ENCODE results near the gene SMAD5.

Gene SMAD5

DNA sequence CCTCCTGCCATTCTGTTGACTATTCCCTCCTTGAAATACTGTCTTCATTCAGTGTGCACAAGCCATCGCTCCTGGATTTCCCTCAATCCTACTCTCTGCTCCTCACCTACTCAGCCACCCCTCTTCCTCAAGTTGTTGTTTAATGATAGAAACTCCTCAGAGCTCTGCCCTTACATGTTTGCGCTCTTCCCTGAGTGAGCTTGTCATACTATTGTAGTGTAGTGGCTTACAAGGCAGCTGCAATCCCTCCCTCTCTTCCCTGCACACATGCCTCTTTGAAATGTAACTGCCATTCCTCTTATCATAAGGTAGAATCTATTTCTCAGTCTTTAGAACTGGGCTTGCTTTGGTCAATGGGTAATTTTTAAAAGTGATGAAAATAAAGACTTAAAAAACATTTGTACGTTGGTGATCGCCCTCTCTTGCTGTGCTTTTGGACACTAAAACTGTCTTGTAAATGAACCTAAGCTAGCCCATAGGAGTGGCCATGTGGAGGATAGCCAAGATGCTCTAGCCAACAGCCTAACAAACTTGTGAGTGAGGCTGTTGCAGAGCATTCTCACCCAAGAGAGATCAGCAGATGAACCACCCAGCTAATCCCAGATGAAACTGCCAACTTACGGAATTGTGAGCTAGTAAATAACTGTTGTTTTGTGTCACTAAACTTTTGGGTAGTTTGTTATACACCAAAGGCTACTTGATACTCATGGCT is 18.1 kb upstream of the SMAD5 start:
- no peak overlapping the region for H3K4me3 ChIP-seq
- TF ChIP-seq, protein P1, sequence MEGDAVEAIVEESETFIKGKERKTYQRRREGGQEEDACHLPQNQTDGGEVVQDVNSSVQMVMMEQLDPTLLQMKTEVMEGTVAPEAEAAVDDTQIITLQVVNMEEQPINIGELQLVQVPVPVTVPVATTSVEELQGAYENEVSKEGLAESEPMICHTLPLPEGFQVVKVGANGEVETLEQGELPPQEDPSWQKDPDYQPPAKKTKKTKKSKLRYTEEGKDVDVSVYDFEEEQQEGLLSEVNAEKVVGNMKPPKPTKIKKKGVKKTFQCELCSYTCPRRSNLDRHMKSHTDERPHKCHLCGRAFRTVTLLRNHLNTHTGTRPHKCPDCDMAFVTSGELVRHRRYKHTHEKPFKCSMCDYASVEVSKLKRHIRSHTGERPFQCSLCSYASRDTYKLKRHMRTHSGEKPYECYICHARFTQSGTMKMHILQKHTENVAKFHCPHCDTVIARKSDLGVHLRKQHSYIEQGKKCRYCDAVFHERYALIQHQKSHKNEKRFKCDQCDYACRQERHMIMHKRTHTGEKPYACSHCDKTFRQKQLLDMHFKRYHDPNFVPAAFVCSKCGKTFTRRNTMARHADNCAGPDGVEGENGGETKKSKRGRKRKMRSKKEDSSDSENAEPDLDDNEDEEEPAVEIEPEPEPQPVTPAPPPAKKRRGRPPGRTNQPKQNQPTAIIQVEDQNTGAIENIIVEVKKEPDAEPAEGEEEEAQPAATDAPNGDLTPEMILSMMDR (IDR thresholded peaks at IDR 0.05), result no peak
- no peak for DNase-seq (ENCODE audit: low spot score)
- no peak overlapping the region for H3K27ac ChIP-seq

DNA sequence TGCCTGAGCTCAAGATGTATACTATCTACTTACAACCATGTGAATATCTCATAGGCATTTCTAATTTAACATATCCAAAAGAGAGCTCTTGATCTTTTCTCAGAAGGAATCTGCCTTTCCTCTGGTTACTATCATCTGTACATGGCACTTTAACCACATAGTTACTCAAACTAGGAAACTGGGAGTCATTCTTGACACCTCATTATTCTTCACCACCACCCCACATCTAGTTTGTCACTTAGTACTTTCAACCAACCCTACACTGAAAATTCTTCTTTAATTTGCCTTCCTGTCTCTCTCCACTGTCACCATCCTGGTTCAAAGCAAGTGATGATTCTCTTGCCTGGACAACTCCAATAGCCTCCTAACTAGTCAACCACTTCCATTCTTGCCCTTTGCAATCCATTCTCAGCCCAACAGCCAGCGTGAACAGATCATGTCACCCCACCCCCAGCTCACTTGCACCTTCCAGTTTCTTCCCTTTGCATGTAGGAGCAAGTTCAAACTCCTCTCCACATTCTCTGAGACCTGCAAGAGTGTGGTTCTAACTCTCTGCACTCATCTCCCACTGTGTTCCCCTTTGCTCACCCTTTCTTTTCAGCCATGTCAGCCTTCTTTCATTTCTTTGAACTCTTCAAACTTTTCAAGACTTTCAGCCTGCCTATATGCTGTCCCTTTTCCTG is 17.3 kb upstream of the SMAD5 start:
- H3K27ac ChIP-seq, result no peak overlapping the region
- DNase-seq (ENCODE audit: low spot score), result no peak
- H3K4me3 ChIP-seq, result no peak overlapping the region
- TF ChIP-seq, protein P1 (IDR thresholded peaks at IDR 0.05), result no peak

DNA sequence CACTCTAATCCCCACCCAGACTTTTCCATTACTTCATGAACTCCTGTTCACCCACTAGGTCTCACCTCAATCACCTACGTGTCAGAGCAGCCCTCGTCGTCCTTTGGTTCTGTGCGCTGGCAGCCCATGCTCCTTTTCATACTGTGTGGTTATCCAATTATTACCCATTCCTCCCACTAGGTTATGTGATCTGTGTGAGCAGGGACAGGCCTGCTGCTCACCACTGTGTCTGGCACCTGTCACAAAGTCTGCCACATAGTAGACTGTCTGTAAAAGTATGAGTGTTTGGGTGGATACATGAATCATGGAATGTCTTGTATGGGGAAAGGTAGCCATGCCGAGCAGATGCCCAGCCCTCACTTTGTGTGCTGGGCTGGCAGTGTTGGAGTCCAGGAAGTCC is 12.1 kb upstream of the SMAD5 start:
- Histone ChIP-seq H3K27ac (no peak overlapping the region), H3K4me3 (no peak overlapping the region)
- TF ChIP-seq, protein P1 (IDR thresholded peaks at IDR 0.05), result no peak
- DNase-seq (ENCODE audit: low spot score), result no peak

DNA sequence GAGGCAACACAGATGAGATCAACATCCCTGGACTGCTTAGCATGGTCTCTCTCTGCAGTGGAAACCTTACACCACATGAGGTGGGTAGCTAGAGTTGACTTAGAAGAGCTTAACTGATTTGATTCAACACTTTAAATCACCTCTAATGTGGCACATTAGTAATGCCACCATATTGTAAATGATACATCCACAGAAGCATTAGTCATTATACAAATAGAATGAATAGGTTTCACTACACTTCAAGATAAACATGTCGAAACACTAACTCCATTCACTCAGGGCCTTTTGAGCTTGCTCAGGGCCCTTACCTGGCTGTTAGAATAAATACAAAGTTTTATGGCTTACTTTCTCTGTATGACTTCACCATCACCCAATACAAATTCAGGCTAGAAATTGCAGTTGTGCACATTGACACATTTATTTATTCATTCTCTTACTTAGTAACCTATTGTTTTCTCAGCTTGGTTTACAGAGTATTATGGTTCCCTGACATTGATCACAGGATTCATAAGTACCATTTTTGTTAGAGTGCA is 9.3 kb upstream of the SMAD5 start:
- no peak overlapping the region for H3K4me3 ChIP-seq
- DNase-seq (ENCODE audit: low spot score), result no peak
- TF ChIP-seq, protein P1 (IDR thresholded peaks at IDR 0.05), result no peak
- no peak overlapping the region for H3K27ac ChIP-seq

GRCh38 chr5:136127560-136127959 is 5.1 kb upstream of the SMAD5 start:
- TF ChIP-seq, protein P1 (IDR thresholded peaks at IDR 0.05), result no peak
- Histone ChIP-seq H3K4me3 (no peak overlapping the region), H3K27ac (no peak overlapping the region)
- no peak for DNase-seq (ENCODE audit: low spot score)

- no peak for DNase-seq (ENCODE audit: low spot score)
- no peak overlapping the region for H3K4me3 ChIP-seq
- H3K27ac ChIP-seq, result no peak overlapping the region
- TF ChIP-seq, protein P1 (IDR thresholded peaks at IDR 0.05), result no peak
Measured at GRCh38 chr5:136128481-136128880, 4.2 kb upstream of the SMAD5 start.

DNA sequence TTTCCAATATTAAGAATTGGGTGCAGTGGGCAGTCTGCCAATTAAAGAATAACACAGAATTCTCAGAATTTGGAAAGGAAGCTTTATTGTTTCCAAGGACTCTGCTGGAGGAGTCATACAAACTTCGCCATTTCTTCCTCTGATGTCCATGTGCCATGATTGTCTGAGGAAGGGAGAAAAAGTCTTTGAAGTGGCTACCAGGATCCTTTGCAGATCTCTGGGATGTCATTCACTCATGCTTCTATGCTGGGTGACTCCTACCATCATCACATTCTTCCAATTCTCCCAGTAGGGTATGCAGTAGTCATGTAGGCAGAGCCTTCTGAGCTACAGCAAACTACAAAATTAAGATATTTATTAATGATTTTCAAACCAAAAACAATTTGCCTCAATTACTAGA is 3.2 kb upstream of the SMAD5 start:
- H3K27ac ChIP-seq, result no peak overlapping the region
- DNase-seq (ENCODE audit: low spot score), result no peak
- H3K4me3 ChIP-seq, result no peak overlapping the region
- TF ChIP-seq, protein P1 (IDR thresholded peaks at IDR 0.05), result no peak

All from coronary artery (tissue), 2 donors.